ENCODE data around the gene ECSIT.

ECSIT gene

DNA sequence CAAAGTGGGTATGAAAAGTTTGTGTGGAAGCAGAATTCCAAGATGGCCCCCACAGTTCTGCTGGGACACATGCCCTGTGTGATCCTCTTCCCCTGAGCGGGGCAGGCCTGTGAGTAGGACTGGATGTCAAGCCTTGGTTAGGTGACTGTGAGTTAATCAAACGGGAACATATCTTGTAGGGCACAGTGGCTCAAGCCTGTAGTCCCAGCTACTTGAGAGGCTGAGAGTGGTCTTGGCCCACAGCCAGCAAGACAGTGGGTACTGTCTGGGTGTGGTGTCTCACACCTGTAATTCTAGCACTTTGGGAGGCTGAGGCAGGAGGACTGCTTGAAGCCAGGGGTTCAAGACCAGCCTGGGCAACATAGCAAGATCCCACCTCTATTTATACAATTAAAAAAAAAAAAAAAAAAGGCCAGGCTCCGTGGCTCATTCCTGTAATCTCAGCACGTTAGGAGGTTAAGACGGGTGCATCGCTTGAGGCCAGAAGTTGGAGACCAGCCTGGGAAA is 29.7 kb downstream of the ECSIT start:
- no peak for DNase-seq (ENCODE audit: low spot score)
- no peak overlapping the region for H3K4me3 ChIP-seq
- no peak for TF ChIP-seq CTCF (IDR thresholded peaks at IDR 0.05)
- no peak overlapping the region for H3K27ac ChIP-seq

GRCh38 chr19:11496391-11497163 is 32.4 kb downstream of the ECSIT start:
- TF ChIP-seq CTCF (IDR thresholded peaks at IDR 0.05), result peak; percentile 62
- no peak overlapping the region for H3K4me3 ChIP-seq
- DNase-seq (ENCODE audit: low spot score), result no peak
- no peak overlapping the region for H3K27ac ChIP-seq

DNA sequence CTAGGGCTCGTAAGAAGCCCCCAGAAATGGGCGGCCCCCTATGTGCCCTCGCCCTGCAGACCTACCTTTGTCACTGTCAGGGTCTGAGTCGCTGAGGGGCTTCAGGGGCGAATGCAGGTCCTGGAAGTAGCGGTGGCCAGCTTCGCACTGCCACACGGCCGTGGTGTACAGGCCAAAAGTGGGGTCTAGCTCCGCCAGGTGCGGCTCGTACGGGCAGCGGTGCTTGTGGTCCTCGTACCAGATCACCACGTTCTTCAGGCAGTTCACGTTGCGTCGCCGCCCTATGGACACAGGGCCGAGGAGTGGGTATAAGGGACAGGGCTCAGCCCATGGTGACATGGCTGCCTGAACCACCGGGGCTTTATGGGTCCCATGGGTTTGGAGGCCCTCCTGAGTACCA is 33.0 kb downstream of the ECSIT start:
- no peak for DNase-seq (ENCODE audit: low spot score)
- H3K27ac ChIP-seq, result no peak overlapping the region
- TF ChIP-seq CTCF (IDR thresholded peaks at IDR 0.05), result no peak
- no peak overlapping the region for H3K4me3 ChIP-seq

- Histone ChIP-seq H3K4me3 (no peak overlapping the region), H3K27ac (no peak overlapping the region)
- no peak for DNase-seq (ENCODE audit: low spot score)
- no peak for TF ChIP-seq CTCF (IDR thresholded peaks at IDR 0.05)
Measured at GRCh38 chr19:11495481-11495880, 33.5 kb downstream of the ECSIT start.

DNA sequence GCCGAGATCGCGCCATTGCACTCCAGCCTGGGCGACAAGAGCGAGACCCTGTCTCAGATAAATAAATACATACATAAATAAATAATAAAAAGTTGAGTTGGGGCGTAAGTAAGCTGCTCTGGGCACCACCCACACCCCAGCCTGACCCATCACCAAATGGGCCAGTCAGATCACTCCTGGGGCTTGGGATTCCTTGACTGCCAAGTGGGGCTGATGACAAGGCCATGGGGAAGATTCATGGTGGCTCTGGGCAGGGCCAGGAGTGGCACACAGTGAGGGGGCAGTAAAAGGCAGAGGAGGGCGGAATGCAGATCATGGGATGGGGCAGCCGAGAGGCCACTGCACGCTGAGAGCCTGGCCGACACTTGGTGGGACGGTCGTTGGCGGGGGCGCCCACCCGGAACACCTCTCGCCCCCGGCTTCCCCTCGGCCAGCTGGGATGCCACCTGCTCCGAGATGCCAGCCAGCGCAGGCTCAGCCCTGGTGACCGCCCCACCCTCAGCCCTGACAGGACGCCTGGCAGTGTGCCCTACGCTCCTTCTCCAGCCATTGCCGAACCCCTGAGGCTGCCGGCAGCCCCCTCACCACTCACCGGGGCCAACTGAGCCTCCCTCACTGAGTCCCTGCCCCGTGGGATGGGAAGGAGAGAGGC is 34.2 kb downstream of the ECSIT start:
- DNase-seq (ENCODE audit: low spot score), result no peak
- TF ChIP-seq CTCF (IDR thresholded peaks at IDR 0.05), result no peak
- Histone ChIP-seq H3K4me3 (no peak overlapping the region), H3K27ac (no peak overlapping the region)

- DNase-seq (ENCODE audit: low spot score), result no peak
- TF ChIP-seq CTCF (IDR thresholded peaks at IDR 0.05), result no peak
- no peak overlapping the region for H3K27ac ChIP-seq
- H3K4me3 ChIP-seq, result no peak overlapping the region
Measured at GRCh38 chr19:11489378-11489777, 39.6 kb downstream of the ECSIT start.

All from coronary artery (tissue), 2 donors.